HepG2 (cell line): ENCODE results near the gene COPS7B. TPM values are rescaled to one million over a fixed set of nuclear protein-coding genes. Genes with fewer than 3 reads are reported as not detected.

Experiments
- ATAC-seq: fragments of 200-7000 bp; cut with Tn5 transposase; 3 replicates; pipeline ENCODE4 v1.9.1; 2020; ENCODE audit warnings: mild to moderate bottlenecking, moderate library complexity
- BruUV-seq: library from RNA; stranded (reverse); fragments of 400-500 nt; replicated peaks from 2 replicates; lab custom pipeline; 2021; lab: Mats Ljungman, UMichigan
- CTCF ChIA-PET: fragments of 300-600 bp; formaldehyde crosslinking; extraction: SDS; loops from one replicate; lab custom pipeline; 2021; ENCODE audit warnings: low total read pairs, inconsistent platforms, low intra/inter-chr PET ratio; lab: Yijun Ruan, JAX
- POLR2A ChIA-PET: fragments of 350-600 bp; sonication (Branson Sonifier 250); formaldehyde crosslinking; loops from one replicate; lab custom pipeline; 2020; ENCODE audit warnings: antibody characterized with exemption, inconsistent platforms; lab: Yijun Ruan, JAX
- DNase-seq: peaks from one replicate; pipeline ENCODE4 v3.0.0-alpha.2; 2015; ENCODE audit warnings: low spot score
- FAIRE-seq: peaks from 3 replicates; lab custom pipeline; 2011; peaks lifted over from hg19 to GRCh38; lab: Jason Lieb, UNC
- H2AFZ ChIP-seq: one replicate; pipeline ENCODE4 v1.6.1; 2011; ENCODE audit warnings: low read length, inconsistent platforms
- H3K27ac ChIP-seq: fragments of 300-600 bp; 3 replicates; pipeline ENCODE4 v1.8.0; 2011; ENCODE audit warnings: mixed run types, mild to moderate bottlenecking, mixed read lengths, low read length, inconsistent platforms; ENCODE audit not compliant: insufficient read depth; ENCODE audit errors: extremely low read length
- H3K27me3 ChIP-seq, 2 experiments: fragments of 200-600 bp in 1 of 2; 2 replicates in 1 of 2; 3 replicates in 1 of 2; pipeline versions ENCODE4 v1.6.0 to v1.8.0; 2011; ENCODE audit warnings: low read length in 2 of 2, mild to moderate bottlenecking in 2 of 2, moderate library complexity in 2 of 2, inconsistent platforms in 1 of 2; ENCODE audit not compliant: insufficient read depth in 2 of 2, control insufficient read depth in 1 of 2
- H3K36me3 ChIP-seq, 2 experiments: fragments of 200-600 bp in 1 of 2; replicated peaks in 1 of 2; 2 replicates in 1 of 2; 3 replicates in 1 of 2; pipeline versions ENCODE4 v1.5.1 to v1.8.0; 2011; ENCODE audit warnings: low read length in 2 of 2, inconsistent platforms in 1 of 2; ENCODE audit not compliant: insufficient read depth in 2 of 2, control insufficient read depth in 1 of 2
- H3K4me1 ChIP-seq: 2 replicates; pipeline ENCODE4 v1.5.1; 2012; ENCODE audit warnings: low read length, inconsistent platforms; ENCODE audit not compliant: insufficient read depth
- H3K4me2 ChIP-seq: 2 replicates; pipeline ENCODE4 v1.6.0; 2011; ENCODE audit warnings: low read depth, low read length, inconsistent platforms
- H3K4me3 ChIP-seq, 3 experiments: fragments of 200-600 bp in 1 of 3; sonication (generic), shearing (Covaris generic) in 1 of 3; replicated peaks in 1 of 3; 2 replicates each; pipeline ENCODE4 v1.5.1; 2011 to 2016; ENCODE audit warnings: low read length in 3 of 3, inconsistent platforms in 2 of 3, low read depth in 2 of 3, mild to moderate bottlenecking in 2 of 3, control low read depth in 1 of 3, mixed read lengths in 1 of 3; ENCODE audit not compliant: insufficient read depth in 1 of 3
- H3K79me2 ChIP-seq: one replicate; pipeline ENCODE4 v1.6.1; 2011; ENCODE audit warnings: low read length, inconsistent platforms; ENCODE audit not compliant: insufficient read depth
- H3K9ac ChIP-seq: 2 replicates; pipeline ENCODE4 v1.6.0; 2011; ENCODE audit warnings: mild to moderate bottlenecking, low read depth, low read length, inconsistent platforms; ENCODE audit not compliant: insufficient read depth
- H3K9me3 ChIP-seq: 2 replicates; pipeline ENCODE4 v1.5.1; 2012; ENCODE audit warnings: mild to moderate bottlenecking, low read length
- H4K20me1 ChIP-seq: 2 replicates; pipeline ENCODE4 v1.6.0; 2011; ENCODE audit warnings: inconsistent platforms, mild to moderate bottlenecking, low read length, moderate library complexity; ENCODE audit not compliant: insufficient read depth
- ASH2L ChIP-seq: fragments of 300-600, 200-600 bp; sonication (generic); IDR thresholded peaks from 2 replicates; pipeline ENCODE4 v1.7.0; 2017; ENCODE audit warnings: low read depth, mild to moderate bottlenecking, moderate library complexity, mixed read lengths, low read length; ENCODE audit not compliant: insufficient read length
- ATAD3A ChIP-seq: sonication (generic); formaldehyde crosslinking; IDR thresholded peaks from 2 replicates; pipeline ENCODE4 v1.4.0; 2020; ENCODE audit warnings: missing genetic modification reagents
- BORCS8-MEF2B ChIP-seq: sonication (generic); formaldehyde crosslinking; IDR thresholded peaks from 2 replicates; pipeline ENCODE4 v1.8.0; 2022; ENCODE audit warnings: mild to moderate bottlenecking, missing genetic modification reagents
- CREM ChIP-seq, 2 experiments: sonication (generic) in 1 of 2; formaldehyde crosslinking in 1 of 2; IDR thresholded peaks; 2 replicates each; pipeline versions ENCODE4 v1.4.0 to v1.6.1; 2016 to 2020; ENCODE audit warnings: antibody characterized with exemption in 1 of 2, mild to moderate bottlenecking in 1 of 2, missing genetic modification reagents in 1 of 2
- DNMT1 ChIP-seq: sonication (generic); formaldehyde crosslinking; IDR thresholded peaks from 2 replicates; pipeline ENCODE4 v1.5.1; 2020; ENCODE audit warnings: mild to moderate bottlenecking, missing genetic modification reagents
- DR1 ChIP-seq: sonication (generic); formaldehyde crosslinking; IDR thresholded peaks from 2 replicates; pipeline ENCODE4 v1.8.0; 2021; ENCODE audit warnings: mild to moderate bottlenecking, missing genetic modification reagents, inconsistent platforms
- ELF1 ChIP-seq: sonication (generic); formaldehyde crosslinking; IDR thresholded peaks from 2 replicates; pipeline ENCODE4 v1.4.0; 2020; ENCODE audit warnings: missing genetic modification reagents
- GATAD1 ChIP-seq: IDR thresholded peaks from 2 replicates; pipeline ENCODE4 v1.6.1; 2016; ENCODE audit warnings: missing genetic modification reagents, missing compliant biosample characterization
- MAFF ChIP-seq: IDR thresholded peaks from 2 replicates; pipeline ENCODE4 v1.6.1; 2011; ENCODE audit warnings: low read depth, low read length, improper control_type of control experiment
- MAFK ChIP-seq, 2 experiments: IDR thresholded peaks in 1 of 2; conservative IDR thresholded peaks in 1 of 2; 2 replicates each; pipeline ENCODE4 v1.6.1; 2011; ENCODE audit warnings: improper control_type of control experiment in 2 of 2, low read length in 2 of 2
- NFIC ChIP-seq: IDR thresholded peaks from 2 replicates; pipeline ENCODE4 v1.6.1; 2012; ENCODE audit warnings: mild to moderate bottlenecking, low read length, inconsistent platforms
- RBM39 ChIP-seq: fragments of 200-400 bp; formaldehyde crosslinking; IDR thresholded peaks from one replicate; pipeline ENCODE4 v1.6.1; 2018; ENCODE audit warnings: antibody characterized with exemption, mild to moderate bottlenecking, low read depth, low read length; ENCODE audit not compliant: poor library complexity, severe bottlenecking
- RNF2 ChIP-seq: fragments of 450-650 bp; conservative IDR thresholded peaks from 2 replicates; pipeline ENCODE4 v1.6.1; 2016; ENCODE audit warnings: low read depth
- SAP130 ChIP-seq: IDR thresholded peaks from 2 replicates; pipeline ENCODE4 v1.6.1; 2016; ENCODE audit warnings: low read depth
- TBX3 ChIP-seq: fragments of 450-650 bp; IDR thresholded peaks from 2 replicates; pipeline ENCODE4 v1.6.1; 2017; ENCODE audit warnings: antibody characterized with exemption, mild to moderate bottlenecking, inconsistent platforms, borderline replicate concordance
- TEAD3 ChIP-seq: optimal IDR thresholded peaks from 2 replicates; pipeline ENCODE3; 2016; ENCODE audit warnings: borderline replicate concordance
- ZNF232 ChIP-seq: sonication (generic); formaldehyde crosslinking; IDR thresholded peaks from 2 replicates; pipeline ENCODE4 v1.4.0; 2020; ENCODE audit warnings: missing genetic modification reagents, borderline replicate concordance
- ZNF569 ChIP-seq: sonication (generic); formaldehyde crosslinking; IDR thresholded peaks from 2 replicates; pipeline ENCODE4 v1.5.0; 2020; ENCODE audit warnings: mild to moderate bottlenecking, missing genetic modification reagents, moderate library complexity, borderline replicate concordance
- ZNF792 ChIP-seq: IDR thresholded peaks from 2 replicates; pipeline ENCODE4 v1.6.1; 2016
- ZSCAN30 ChIP-seq: sonication (generic); formaldehyde crosslinking; IDR thresholded peaks from 2 replicates; pipeline ENCODE4 v1.5.0; 2020; ENCODE audit warnings: mild to moderate bottlenecking, missing genetic modification reagents
- WGBS: methylation state at CpG from one replicate; pipeline ENCODE4 v1.1.6; 2017; ENCODE audit warnings: low lambda C conversion rate; 5-methylcytosine and 5-hydroxymethylcytosine counted together
- in situ Hi-C: cut with HindIII; loops from 2 replicates; pipeline ENCODE4 v1.10.0; 2017; ENCODE audit warnings: low pct_unique_long_range_greater_than_20kb; ENCODE audit not compliant: extremely low pct_ligation_motif_present
- intact Hi-C: fragments of 100-400 bp; cut with micrococcal nuclease; formaldehyde crosslinking; loops from one replicate; pipeline ENCODE4 v1.10.0; 2022; ENCODE audit not compliant: unreplicated experiment
- polyA plus RNA-seq, 8 experiments: library from polyadenylated mRNA; depleted of rRNA in 3 of 8; stranded (reverse) in 7 of 8; unstranded in 1 of 8; fragments of >200 nt; fragmentation: Illumina TruSeq in 4 of 8; extraction: Trizol in 4 of 8; gene quantifications; 2 replicates each; pipeline versions ENCODE4 v1.2.1 to v1.2.3, GENCODE V29; 2011 to 2016; ENCODE audit warnings: low read depth in 4 of 8, missing spikeins in 1 of 8, mixed read lengths in 1 of 8; ENCODE audit not compliant: insufficient read depth in 1 of 8
- total RNA-seq, 5 experiments: library from RNA; depleted of rRNA; stranded (reverse); fragments of >200 nt; fragmentation: Illumina TruSeq; extraction: Trizol; gene quantifications; 2 replicates each; pipeline ENCODE4 v1.2.3, GENCODE V29; 2016; ENCODE audit warnings: low read depth in 1 of 5
- TF ChIP-seq, protein P1 (sequence below): sonication (generic); formaldehyde crosslinking; IDR thresholded peaks from 2 replicates; pipeline ENCODE4 v1.4.0; 2020; ENCODE audit warnings: missing genetic modification reagents
- TF ChIP-seq, protein P2 (sequence below): sonication (generic); formaldehyde crosslinking; IDR thresholded peaks from 2 replicates; pipeline ENCODE4 v1.4.0; 2020; ENCODE audit warnings: low read depth, mild to moderate bottlenecking, missing genetic modification reagents

Gene COPS7B
- total and polyA plus RNA-seq, 2 of the 13 experiments (the other 11 are each of a cell fraction or from before 2014, with no cell fraction given): 30.6 to 62.7 TPM

DNA sequence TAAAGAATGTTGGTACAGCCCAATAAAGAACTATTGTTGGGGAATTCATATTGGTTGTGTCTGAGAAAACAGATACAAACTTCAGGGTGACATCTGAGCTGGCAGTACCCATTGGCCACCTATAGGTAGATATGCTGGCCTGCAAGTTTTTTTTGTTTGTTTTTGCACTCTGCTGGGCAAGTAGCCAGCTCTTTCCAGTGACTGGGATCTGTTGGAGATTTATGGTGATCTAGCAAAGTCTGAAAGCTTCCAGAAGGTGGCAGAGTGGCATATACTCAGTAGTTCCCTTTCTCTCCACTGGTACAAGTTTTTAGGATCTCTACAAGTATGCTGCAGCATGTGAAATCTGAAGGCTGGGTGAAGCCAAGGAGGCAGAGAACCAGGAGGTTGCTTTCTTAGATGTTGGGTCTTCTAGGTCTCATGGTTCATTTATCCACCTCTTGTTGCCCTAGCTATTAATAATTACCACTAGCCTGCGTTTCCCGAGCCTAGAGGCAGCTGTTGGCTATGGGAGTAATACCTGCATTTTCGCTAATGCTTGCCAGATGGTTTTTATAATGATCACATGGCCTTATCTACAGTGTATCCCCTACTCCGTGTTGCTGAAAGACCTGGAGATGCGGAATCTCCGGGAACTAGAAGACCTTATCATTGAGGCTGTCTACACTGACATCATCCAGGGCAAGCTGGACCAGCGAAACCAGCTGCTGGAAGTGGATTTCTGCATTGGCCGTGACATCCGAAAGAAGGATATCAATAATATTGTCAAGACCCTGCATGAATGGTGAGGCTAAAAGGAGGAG is 9.5 kb downstream of the COPS7B start:
- peaks cover 13% of the 10 kb centered on the region for H3K79me2 ChIP-seq
- BruUV-seq: no TSS peak
- H3K36me3 ChIP-seq: peaks cover 21 to 78% of the 10 kb centered on the region in 2 experiments
- H3K4me3 ChIP-seq: no peak overlapping the region
- 0 out of 2 replicates have a peak, but pooled peaks cover 11% of the 10 kb centered on the region for H4K20me1 ChIP-seq
- CTCF ChIA-PET: no interaction called here
- no peaks in the 10 kb centered on the region for H3K27me3 ChIP-seq
- no peak overlapping the region for H3K4me2 ChIP-seq
- 97% methylated on average over 9 of the region's 9 CpGs for WGBS
- intact Hi-C loops: no loop called here
- peak; percentile 93 for FAIRE-seq
- no peaks in the 10 kb centered on the region for H3K9me3 ChIP-seq
- in situ Hi-C loops: no loop called here
- DNase-seq: peak; percentile 97
- ATAC-seq: peak; percentile 91
- POLR2A ChIA-PET: interaction anchor here (0.6 to 2.5 kb wide), 3 partner anchors 10 to 122 kb away, joined by 4 to 15 read pairs (median 5); partner anchors contain the start of gene COPS7B
- peaks cover 19% of the 10 kb centered on the region for H3K4me1 ChIP-seq
- H3K27ac ChIP-seq: no peak overlapping the region
- no peak overlapping the region for H3K9ac ChIP-seq
- H2AFZ ChIP-seq: no peak overlapping the region
- TF ChIP-seq MAFK (conservative IDR thresholded peaks at IDR 0.05 in 1 of 2, IDR thresholded peaks at IDR 0.05 in 1 of 2; ENCODE audit: low read length in 2 of 2): peak; percentile 15 to 30; a peak in 3 of 4 replicates
- no peak for TF ChIP-seq DNMT1 (CRISPR knock-in tag)
- TF ChIP-seq CREM (IDR thresholded peaks at IDR 0.05): 0 out of 2 replicates have a peak, but pooled peaks have one; percentile 29
- no peak for TF ChIP-seq CREM (CRISPR knock-in tag; IDR thresholded peaks at IDR 0.05)
- TF ChIP-seq RNF2: no peak
- 0 out of 2 replicates have a peak, but pooled peaks have one; percentile 22 for TF ChIP-seq GATAD1 (CRISPR knock-in tag)
- 0 out of 2 replicates have a peak, but pooled peaks have one; percentile 28 for TF ChIP-seq NFIC
- TF ChIP-seq ZSCAN30 (CRISPR knock-in tag): no peak
- peak; percentile 61; the same call in 1 of the 2 replicates for TF ChIP-seq TBX3
- no peak for TF ChIP-seq BORCS8-MEF2B (CRISPR knock-in tag)
- no peak for TF ChIP-seq ZNF569
- TF ChIP-seq, protein P1, sequence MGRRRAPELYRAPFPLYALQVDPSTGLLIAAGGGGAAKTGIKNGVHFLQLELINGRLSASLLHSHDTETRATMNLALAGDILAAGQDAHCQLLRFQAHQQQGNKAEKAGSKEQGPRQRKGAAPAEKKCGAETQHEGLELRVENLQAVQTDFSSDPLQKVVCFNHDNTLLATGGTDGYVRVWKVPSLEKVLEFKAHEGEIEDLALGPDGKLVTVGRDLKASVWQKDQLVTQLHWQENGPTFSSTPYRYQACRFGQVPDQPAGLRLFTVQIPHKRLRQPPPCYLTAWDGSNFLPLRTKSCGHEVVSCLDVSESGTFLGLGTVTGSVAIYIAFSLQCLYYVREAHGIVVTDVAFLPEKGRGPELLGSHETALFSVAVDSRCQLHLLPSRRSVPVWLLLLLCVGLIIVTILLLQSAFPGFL (CRISPR knock-in tag): no peak
- TF ChIP-seq RBM39: no peak
- TF ChIP-seq SAP130 (CRISPR knock-in tag): peak; percentile 33; the same call in 1 of the 2 replicates
- peak; percentile 11; the same call in 1 of the 2 replicates for TF ChIP-seq ELF1 (CRISPR knock-in tag)
- TF ChIP-seq ATAD3A (CRISPR knock-in tag): no peak
- TF ChIP-seq TEAD3 (CRISPR knock-in tag): peak; percentile 95
- TF ChIP-seq, protein P2, sequence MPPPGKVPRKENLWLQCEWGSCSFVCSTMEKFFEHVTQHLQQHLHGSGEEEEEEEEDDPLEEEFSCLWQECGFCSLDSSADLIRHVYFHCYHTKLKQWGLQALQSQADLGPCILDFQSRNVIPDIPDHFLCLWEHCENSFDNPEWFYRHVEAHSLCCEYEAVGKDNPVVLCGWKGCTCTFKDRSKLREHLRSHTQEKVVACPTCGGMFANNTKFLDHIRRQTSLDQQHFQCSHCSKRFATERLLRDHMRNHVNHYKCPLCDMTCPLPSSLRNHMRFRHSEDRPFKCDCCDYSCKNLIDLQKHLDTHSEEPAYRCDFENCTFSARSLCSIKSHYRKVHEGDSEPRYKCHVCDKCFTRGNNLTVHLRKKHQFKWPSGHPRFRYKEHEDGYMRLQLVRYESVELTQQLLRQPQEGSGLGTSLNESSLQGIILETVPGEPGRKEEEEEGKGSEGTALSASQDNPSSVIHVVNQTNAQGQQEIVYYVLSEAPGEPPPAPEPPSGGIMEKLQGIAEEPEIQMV (CRISPR knock-in tag): no peak
- TF ChIP-seq ZNF792 (CRISPR knock-in tag): 0 out of 2 replicates have a peak, but pooled peaks have one; percentile 44
- TF ChIP-seq ZNF232 (CRISPR knock-in tag): no peak
- 0 out of 2 replicates have a peak, but pooled peaks have one; percentile 32 for TF ChIP-seq MAFF
- no peak for TF ChIP-seq DR1 (CRISPR knock-in tag)
- peak; percentile 26 for TF ChIP-seq ASH2L
